ENCODE data around the gene VTI1A.

DNA sequence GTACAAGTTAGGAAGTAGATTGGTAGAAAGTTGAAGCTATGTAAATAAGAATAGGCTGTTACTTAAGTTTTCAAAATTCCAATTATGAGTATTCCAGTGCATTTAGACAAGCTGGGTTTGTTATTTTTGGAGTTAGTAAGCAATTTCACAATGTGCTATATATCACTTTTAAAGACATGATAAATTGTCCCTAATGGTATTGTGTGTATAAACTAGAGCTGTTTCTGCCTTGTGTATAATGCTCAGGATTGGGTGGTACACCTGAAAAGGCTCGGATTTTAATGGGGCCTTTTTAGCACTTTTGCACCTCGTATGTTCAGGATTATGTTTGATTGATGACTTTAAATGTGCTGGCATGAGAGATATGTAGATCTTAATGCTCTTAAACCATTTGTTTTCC is 175.8 kb downstream of the VTI1A start:
- TF ChIP-seq, protein P1, sequence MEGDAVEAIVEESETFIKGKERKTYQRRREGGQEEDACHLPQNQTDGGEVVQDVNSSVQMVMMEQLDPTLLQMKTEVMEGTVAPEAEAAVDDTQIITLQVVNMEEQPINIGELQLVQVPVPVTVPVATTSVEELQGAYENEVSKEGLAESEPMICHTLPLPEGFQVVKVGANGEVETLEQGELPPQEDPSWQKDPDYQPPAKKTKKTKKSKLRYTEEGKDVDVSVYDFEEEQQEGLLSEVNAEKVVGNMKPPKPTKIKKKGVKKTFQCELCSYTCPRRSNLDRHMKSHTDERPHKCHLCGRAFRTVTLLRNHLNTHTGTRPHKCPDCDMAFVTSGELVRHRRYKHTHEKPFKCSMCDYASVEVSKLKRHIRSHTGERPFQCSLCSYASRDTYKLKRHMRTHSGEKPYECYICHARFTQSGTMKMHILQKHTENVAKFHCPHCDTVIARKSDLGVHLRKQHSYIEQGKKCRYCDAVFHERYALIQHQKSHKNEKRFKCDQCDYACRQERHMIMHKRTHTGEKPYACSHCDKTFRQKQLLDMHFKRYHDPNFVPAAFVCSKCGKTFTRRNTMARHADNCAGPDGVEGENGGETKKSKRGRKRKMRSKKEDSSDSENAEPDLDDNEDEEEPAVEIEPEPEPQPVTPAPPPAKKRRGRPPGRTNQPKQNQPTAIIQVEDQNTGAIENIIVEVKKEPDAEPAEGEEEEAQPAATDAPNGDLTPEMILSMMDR (conservative IDR thresholded peaks at IDR 0.05 in 1 of 2, IDR thresholded peaks at IDR 0.05 in 1 of 2; ENCODE audit: extremely low read depth in 1 of 2, insufficient read depth in 1 of 2, low read depth in 1 of 2, low read length in 2 of 2): no peak
- TF ChIP-seq EZH2 (IDR thresholded peaks at IDR 0.05; ENCODE audit: borderline replicate concordance, low read length): no peak
